A549 (cell line): ENCODE results near the gene TEX12. TPM values are rescaled to one million over a fixed set of nuclear protein-coding genes. Genes with fewer than 3 reads are reported as not detected.

Experiments used
- ATAC-seq, 2 experiments: fragments of 200-7000 bp in 1 of 2; fragments of >200 bp in 1 of 2; cut with Nextera tagmentation in 1 of 2; cut with Tn5 transposase in 1 of 2; 3 replicates each; pipeline versions ENCODE4 v1.8.0 to v1.9.1; 2018 to 2020; ENCODE audit warnings: mild to moderate bottlenecking in 1 of 2, moderate library complexity in 1 of 2
- CTCF ChIA-PET: fragments of 300-600 bp; sonication (Branson Sonifier 250); formaldehyde crosslinking; extraction: SDS; loops from one replicate; lab custom pipeline; 2021; ENCODE audit warnings: antibody characterized with exemption, inconsistent platforms; lab: Yijun Ruan, JAX
- POLR2A ChIA-PET: fragments of 350-600 bp; formaldehyde crosslinking; extraction: SDS; loops from one replicate; lab custom pipeline; 2021; ENCODE audit warnings: antibody characterized with exemption, inconsistent platforms; lab: Yijun Ruan, JAX
- DNase-seq, 2 experiments: peaks; one replicate each; pipeline versions ENCODE4 v3.0.0 to v3.0.0-alpha.2; 2011 to 2016; ENCODE audit warnings: low read depth in 1 of 2, low spot score in 1 of 2
- FAIRE-seq: peaks from 2 replicates; lab custom pipeline; 2011; peaks lifted over from hg19 to GRCh38; lab: Jason Lieb, UNC
- H3K27ac ChIP-seq, 2 experiments: fragments of >200 bp; sonication (Bioruptor Twin); formaldehyde crosslinking; 3 replicates each; pipeline ENCODE4 v1.5.1; 2016 to 2017
- H3K4me1 ChIP-seq: fragments of >200 bp; sonication (Bioruptor Twin); formaldehyde crosslinking; 3 replicates; pipeline ENCODE4 v1.6.1; 2016
- H3K4me2 ChIP-seq: fragments of >200 bp; sonication (Bioruptor Twin); formaldehyde crosslinking; 3 replicates; pipeline ENCODE4 v1.6.1; 2016
- H3K4me3 ChIP-seq: fragments of >200 bp; sonication (Bioruptor Twin); formaldehyde crosslinking; 3 replicates; pipeline ENCODE4 v1.5.1; 2016
- H3K9me3 ChIP-seq: fragments of >200 bp; sonication (Bioruptor Twin); formaldehyde crosslinking; 3 replicates; pipeline ENCODE4 v1.6.1; 2016
- CBX8 ChIP-seq: fragments of 200-600 bp; sonication (generic); IDR thresholded peaks from 2 replicates; pipeline ENCODE4 v1.6.1; 2016
- CEBPB ChIP-seq, 2 experiments: fragments of >200 bp in 1 of 2; sonication (Bioruptor Twin) in 1 of 2; formaldehyde crosslinking in 1 of 2; IDR thresholded peaks; 2 replicates each; pipeline ENCODE4 v1.6.1; 2012 to 2016
- CHD2 ChIP-seq: fragments of 150-350 bp; IDR thresholded peaks from 2 replicates; pipeline ENCODE4 v1.6.1; 2014; ENCODE audit warnings: low read length; ENCODE audit not compliant: partially characterized antibody
- EHF ChIP-seq: fragments of 250-450 bp; sonication (Bioruptor Pico); IDR thresholded peaks from 2 replicates; pipeline ENCODE4 v1.5.0; 2020; ENCODE audit warnings: mild to moderate bottlenecking
- EHMT2 ChIP-seq: fragments of 200-600 bp; sonication (generic); IDR thresholded peaks from 2 replicates; pipeline ENCODE4 v1.6.1; 2016; ENCODE audit warnings: antibody characterized with exemption, low read depth, mild to moderate bottlenecking, moderate library complexity
- EP300 ChIP-seq, 2 experiments: fragments of >200 bp; sonication (Bioruptor Twin); formaldehyde crosslinking; IDR thresholded peaks; 2 replicates in 1 of 2; 3 replicates in 1 of 2; pipeline ENCODE4 v1.6.1; 2016 to 2017
- FOSL2 ChIP-seq, 2 experiments: fragments of 450-650 bp in 1 of 2; fragments of >200 bp in 1 of 2; sonication (Bioruptor Twin) in 1 of 2; formaldehyde crosslinking; IDR thresholded peaks; 2 replicates each; pipeline versions ENCODE4 v1.5.0 to v1.6.1; 2016 to 2020; ENCODE audit warnings: mild to moderate bottlenecking in 1 of 2, moderate library complexity in 1 of 2
- GATA3 ChIP-seq: IDR thresholded peaks from 2 replicates; pipeline ENCODE4 v1.6.1; 2012; ENCODE audit warnings: borderline replicate concordance
- HES2 ChIP-seq: fragments of >200 bp; sonication (Bioruptor Twin); formaldehyde crosslinking; IDR thresholded peaks from 2 replicates; pipeline ENCODE4 v1.6.1; 2016
- HOXA7 ChIP-seq: fragments of 250-450 bp; sonication (Bioruptor Pico); IDR thresholded peaks from 2 replicates; pipeline ENCODE4 v1.5.0; 2020; ENCODE audit warnings: mild to moderate bottlenecking, moderate library complexity
- HOXB13 ChIP-seq: fragments of 250-450 bp; sonication (Bioruptor Pico); IDR thresholded peaks from 2 replicates; pipeline ENCODE4 v1.5.0; 2020; ENCODE audit warnings: low read depth, mild to moderate bottlenecking, moderate library complexity
- HOXB5 ChIP-seq: fragments of 250-450 bp; sonication (Bioruptor Pico); IDR thresholded peaks from 2 replicates; pipeline ENCODE4 v1.5.0; 2020; ENCODE audit warnings: mild to moderate bottlenecking, moderate library complexity
- JUN ChIP-seq, 2 experiments: fragments of >200 bp; sonication (Bioruptor Twin); formaldehyde crosslinking; IDR thresholded peaks; 2 replicates in 1 of 2; 3 replicates in 1 of 2; pipeline ENCODE4 v1.6.1; 2016 to 2017
- KDM5A ChIP-seq: fragments of 200-600 bp; sonication (generic); IDR thresholded peaks from 2 replicates; pipeline ENCODE4 v1.6.1; 2016; ENCODE audit warnings: antibody characterized with exemption, mild to moderate bottlenecking
- MAFK ChIP-seq: fragments of 450-650 bp; IDR thresholded peaks from 2 replicates; pipeline ENCODE4 v1.6.1; 2014; ENCODE audit not compliant: partially characterized antibody
- MAX ChIP-seq: IDR thresholded peaks from 2 replicates; pipeline ENCODE4 v1.6.1; 2012
- MAZ ChIP-seq: fragments of 150-350 bp; IDR thresholded peaks from 2 replicates; pipeline ENCODE4 v1.6.1; 2014; ENCODE audit warnings: antibody characterized with exemption, low read depth, low read length, borderline replicate concordance
- MYC ChIP-seq: IDR thresholded peaks from 2 replicates; pipeline ENCODE4 v1.6.1; 2012; ENCODE audit warnings: mild to moderate bottlenecking, inconsistent platforms, low read length, improper control_type of control experiment, borderline replicate concordance
- PBX3 ChIP-seq: IDR thresholded peaks from 2 replicates; pipeline ENCODE4 v1.6.1; 2012
- REST ChIP-seq: fragments of 200-600 bp; sonication (generic); IDR thresholded peaks from 2 replicates; pipeline ENCODE4 v1.6.1; 2016; ENCODE audit warnings: antibody characterized with exemption, mild to moderate bottlenecking, moderate library complexity
- RFX5 ChIP-seq: fragments of 450-650 bp; IDR thresholded peaks from 2 replicates; pipeline ENCODE4 v1.7.1; 2014; ENCODE audit warnings: antibody characterized with exemption, mild to moderate bottlenecking, moderate library complexity
- TP53 ChIP-seq: fragments of 250-450 bp; sonication (Bioruptor Pico); IDR thresholded peaks from 2 replicates; pipeline ENCODE4 v1.5.0; 2021; ENCODE audit warnings: mild to moderate bottlenecking, moderate library complexity
- WGBS: methylation state at CpG from one replicate; pipeline ENCODE4 v1.1.6; 2017; ENCODE audit errors: missing lambda C conversion rate; 5-methylcytosine and 5-hydroxymethylcytosine counted together
- polyA plus RNA-seq, 4 experiments: library from polyadenylated mRNA; depleted of rRNA in 3 of 4; stranded (reverse); fragments of >200 nt; fragmentation: RNase III in 1 of 4; extraction: RNeasy Plus Mini Kit Qiagen cat#74134 plus additional on column Dnase treatment in 1 of 4; gene quantifications; 2 replicates in 3 of 4; 3 replicates in 1 of 4; pipeline ENCODE4 v1.2.3, GENCODE V29; 2011 to 2017
- TF ChIP-seq, protein P1 (sequence below): fragments of >200 bp; sonication (Bioruptor Twin); formaldehyde crosslinking; IDR thresholded peaks from 3 replicates; pipeline ENCODE4 v1.6.1; 2016
- TF ChIP-seq, protein P2 (sequence below): fragments of >200 bp; sonication (Bioruptor Twin); formaldehyde crosslinking; IDR thresholded peaks from 3 replicates; pipeline ENCODE4 v1.5.1; 2016

The TEX12 gene
- polyA plus RNA-seq, 2 of the 4 experiments (the other 2 are of a cell fraction), result not detected

- no peak for ATAC-seq
- no peak for FAIRE-seq
- Histone ChIP-seq H3K4me2 (peak overlapping the region; percentile 86), H3K9me3 (no peaks in the 10 kb centered on the region), H3K4me3 (peak overlapping the region; percentile 31; the same call in 2 of the 3 replicates), H3K4me1 (peaks cover 54% of the 10 kb centered on the region), H3K27ac (peak overlapping the region; percentile 79 to 86)
- WGBS, result 87% methylated on average over 5 of the region's 5 CpGs
- DNase-seq, result no peak
- ChIA-PET POLR2A (interaction anchor here (0.7 to 1.3 kb wide), 2 partner anchors 16 to 44 kb away, joined by 3 to 6 read pairs; no protein-coding TSS in a partner anchor), CTCF (interaction anchor here (0.6 to 1.5 kb wide), 3 partner anchors 19 to 123 kb away, joined by 3 to 5 read pairs (median 5); partner anchors contain the start of gene BCO2)
- no peak for TF ChIP-seq HOXA7
- no peak for TF ChIP-seq EHMT2
- TF ChIP-seq FOSL2 (IDR thresholded peaks at IDR 0.05), result no peak
- no peak for TF ChIP-seq FOSL2 (CRISPR knock-in tag; IDR thresholded peaks at IDR 0.05)
- no peak for TF ChIP-seq MYC
- TF ChIP-seq TP53, result no peak
These were observed 10.8 kb upstream of the TEX12 start for GRCh38 chr11:112156153-112156955.

- H3K4me2 ChIP-seq, result peak overlapping the region; percentile 86
- H3K9me3 ChIP-seq, result no peaks in the 10 kb centered on the region
- H3K4me3 ChIP-seq, result peak overlapping the region; percentile 31; the same call in 2 of the 3 replicates
- WGBS, result 2% methylated on average over 4 of the region's 4 CpGs
- peak; percentile 98 to 100 for ATAC-seq
- peak; percentile 85 to 95 for DNase-seq
- peak overlapping the region; percentile 86 to 88 for H3K27ac ChIP-seq
- peaks cover 62% of the 10 kb centered on the region for H3K4me1 ChIP-seq
- POLR2A ChIA-PET, result interaction anchor here (1.0 to 1.3 kb wide), 2 partner anchors 15 to 44 kb away, joined by 3 to 6 read pairs; no protein-coding TSS in a partner anchor
- FAIRE-seq, result peak; percentile 95
- CTCF ChIA-PET, result interaction anchor here (1.3 to 1.5 kb wide), 2 partner anchors 19 to 28 kb away, joined by 5 read pairs; partner anchors contain the start of gene BCO2
- TF ChIP-seq KDM5A (no peak), CBX8 (no peak), JUN (IDR thresholded peaks at IDR 0.05) (peak; percentile 97 to 98), EHF (peak; percentile 57; the same call in 1 of the 2 replicates), RFX5 (0 out of 2 replicates have a peak, but pooled peaks have one; percentile 17), HOXB13 (CRISPR knock-in tag) (0 out of 2 replicates have a peak, but pooled peaks have one; percentile 31), REST (peak; percentile 48; the same call in 1 of the 2 replicates), CEBPB (IDR thresholded peaks at IDR 0.05) (peak; percentile 92 to 94), MAZ (no peak), HES2 (peak; percentile 77), MAFK (peak; percentile 99), FOSL2 (IDR thresholded peaks at IDR 0.05) (peak; percentile 98), FOSL2 (CRISPR knock-in tag; IDR thresholded peaks at IDR 0.05) (peak; percentile 99), MYC (no peak), CHD2 (no peak), HOXB5 (CRISPR knock-in tag) (peak; percentile 71; the same call in 1 of the 2 replicates), GATA3 (peak; percentile 96), EP300 (IDR thresholded peaks at IDR 0.05) (peak; percentile 89 to 95), PBX3 (peak; percentile 66), MAX (peak; percentile 66; the same call in 1 of the 2 replicates)
- TF ChIP-seq, protein P1, sequence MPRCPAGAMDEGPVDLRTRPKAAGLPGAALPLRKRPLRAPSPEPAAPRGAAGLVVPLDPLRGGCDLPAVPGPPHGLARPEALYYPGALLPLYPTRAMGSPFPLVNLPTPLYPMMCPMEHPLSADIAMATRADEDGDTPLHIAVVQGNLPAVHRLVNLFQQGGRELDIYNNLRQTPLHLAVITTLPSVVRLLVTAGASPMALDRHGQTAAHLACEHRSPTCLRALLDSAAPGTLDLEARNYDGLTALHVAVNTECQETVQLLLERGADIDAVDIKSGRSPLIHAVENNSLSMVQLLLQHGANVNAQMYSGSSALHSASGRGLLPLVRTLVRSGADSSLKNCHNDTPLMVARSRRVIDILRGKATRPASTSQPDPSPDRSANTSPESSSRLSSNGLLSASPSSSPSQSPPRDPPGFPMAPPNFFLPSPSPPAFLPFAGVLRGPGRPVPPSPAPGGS, result peak; percentile 90
- TF ChIP-seq, protein P2, sequence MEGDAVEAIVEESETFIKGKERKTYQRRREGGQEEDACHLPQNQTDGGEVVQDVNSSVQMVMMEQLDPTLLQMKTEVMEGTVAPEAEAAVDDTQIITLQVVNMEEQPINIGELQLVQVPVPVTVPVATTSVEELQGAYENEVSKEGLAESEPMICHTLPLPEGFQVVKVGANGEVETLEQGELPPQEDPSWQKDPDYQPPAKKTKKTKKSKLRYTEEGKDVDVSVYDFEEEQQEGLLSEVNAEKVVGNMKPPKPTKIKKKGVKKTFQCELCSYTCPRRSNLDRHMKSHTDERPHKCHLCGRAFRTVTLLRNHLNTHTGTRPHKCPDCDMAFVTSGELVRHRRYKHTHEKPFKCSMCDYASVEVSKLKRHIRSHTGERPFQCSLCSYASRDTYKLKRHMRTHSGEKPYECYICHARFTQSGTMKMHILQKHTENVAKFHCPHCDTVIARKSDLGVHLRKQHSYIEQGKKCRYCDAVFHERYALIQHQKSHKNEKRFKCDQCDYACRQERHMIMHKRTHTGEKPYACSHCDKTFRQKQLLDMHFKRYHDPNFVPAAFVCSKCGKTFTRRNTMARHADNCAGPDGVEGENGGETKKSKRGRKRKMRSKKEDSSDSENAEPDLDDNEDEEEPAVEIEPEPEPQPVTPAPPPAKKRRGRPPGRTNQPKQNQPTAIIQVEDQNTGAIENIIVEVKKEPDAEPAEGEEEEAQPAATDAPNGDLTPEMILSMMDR, result no peak
These were observed 10.0 kb upstream of the TEX12 start for GRCh38 chr11:112156956-112157766.
